Right atrium auricular region (tissue), 2 donors: ENCODE measurements around the gene LRIG1. TPM values are rescaled to one million over a fixed set of nuclear protein-coding genes. Genes with fewer than 3 reads are reported as not detected.
A peak's percentile ranks its signal among the peaks of the same experiment; 100 is the strongest.

ENCODE experiments used
- DNase-seq: peaks from one replicate; pipeline ENCODE4 v3.0.0-alpha.2; 2019; ENCODE audit warnings: low spot score
- H3K27ac ChIP-seq, 2 donors: fragments of 200-600 bp; sonication (generic); 1 replicate in 1 of 2; 2 replicates in 1 of 2; pipeline ENCODE4 v1.5.1; 2016 to 2019
- H3K27me3 ChIP-seq, 2 donors: fragments of 200-600 bp; sonication (generic); one replicate each; pipeline versions ENCODE4 v1.5.1 to v1.6.0; 2017 to 2019
- H3K36me3 ChIP-seq: fragments of 200-600 bp; sonication (generic); one replicate; pipeline ENCODE4 v1.5.1; 2016
- H3K4me1 ChIP-seq, 2 donors: fragments of 200-600 bp; sonication (generic); one replicate each; pipeline versions ENCODE4 v1.5.1 to v1.6.0; 2017 to 2019
- H3K4me3 ChIP-seq, 2 donors: fragments of 200-600 bp; sonication (generic); 1 replicate in 1 of 2; 2 replicates in 1 of 2; pipeline ENCODE4 v1.5.1; 2017 to 2019; ENCODE audit warnings: mild to moderate bottlenecking in 1 of 2, moderate library complexity in 1 of 2
- H3K9me3 ChIP-seq, 2 donors: fragments of 200-600 bp; sonication (generic); one replicate each; pipeline ENCODE4 v1.5.1; 2019
- total RNA-seq, 2 donors: library from RNA; depleted of rRNA; stranded (reverse); fragments of >200 nt; gene quantifications; one replicate each; pipeline ENCODE4 v1.1.0, GENCODE V29; 2016
- TF ChIP-seq, protein P1 (sequence below), 2 donors: fragments of 200-600 bp; sonication (generic); IDR thresholded peaks; one replicate each; pipeline ENCODE4 v1.5.1; 2019; ENCODE audit warnings: antibody characterized with exemption in 2 of 2

The LRIG1 gene
- total RNA-seq, 2 donors from 2014 or later = 147 to 179 TPM

DNA sequence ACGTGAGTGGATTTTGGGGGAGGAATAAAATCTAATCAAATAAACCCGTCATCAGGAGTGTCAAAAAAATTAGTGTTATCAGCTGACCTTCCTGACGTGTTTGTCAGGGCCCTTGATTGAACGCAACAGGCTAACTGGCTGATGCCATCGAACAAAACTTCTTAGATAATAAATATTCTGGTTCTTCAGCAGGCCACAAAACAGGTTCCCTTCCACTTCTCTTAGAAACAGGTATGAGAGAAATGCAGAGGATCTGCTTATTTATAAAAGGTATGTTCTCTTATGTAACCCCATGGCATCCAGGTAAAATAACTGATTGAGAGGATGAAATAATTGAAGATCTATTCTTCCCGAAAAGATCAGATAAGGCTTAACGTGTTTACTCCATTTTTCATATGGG lies 7.6 kb upstream of the LRIG1 start:
- Histone ChIP-seq H3K36me3 (no peaks in the 10 kb centered on the region), H3K4me1 (peaks cover 0 to 9% of the 10 kb centered on the region in 2 donors), H3K4me3 (no peak overlapping the region), H3K27ac (peak overlapping the region in 1 of 2 donors; percentile 53), H3K27me3 (no peaks in the 10 kb centered on the region), H3K9me3 (no peaks in the 10 kb centered on the region)
- DNase-seq = no peak
- TF ChIP-seq, protein P1, sequence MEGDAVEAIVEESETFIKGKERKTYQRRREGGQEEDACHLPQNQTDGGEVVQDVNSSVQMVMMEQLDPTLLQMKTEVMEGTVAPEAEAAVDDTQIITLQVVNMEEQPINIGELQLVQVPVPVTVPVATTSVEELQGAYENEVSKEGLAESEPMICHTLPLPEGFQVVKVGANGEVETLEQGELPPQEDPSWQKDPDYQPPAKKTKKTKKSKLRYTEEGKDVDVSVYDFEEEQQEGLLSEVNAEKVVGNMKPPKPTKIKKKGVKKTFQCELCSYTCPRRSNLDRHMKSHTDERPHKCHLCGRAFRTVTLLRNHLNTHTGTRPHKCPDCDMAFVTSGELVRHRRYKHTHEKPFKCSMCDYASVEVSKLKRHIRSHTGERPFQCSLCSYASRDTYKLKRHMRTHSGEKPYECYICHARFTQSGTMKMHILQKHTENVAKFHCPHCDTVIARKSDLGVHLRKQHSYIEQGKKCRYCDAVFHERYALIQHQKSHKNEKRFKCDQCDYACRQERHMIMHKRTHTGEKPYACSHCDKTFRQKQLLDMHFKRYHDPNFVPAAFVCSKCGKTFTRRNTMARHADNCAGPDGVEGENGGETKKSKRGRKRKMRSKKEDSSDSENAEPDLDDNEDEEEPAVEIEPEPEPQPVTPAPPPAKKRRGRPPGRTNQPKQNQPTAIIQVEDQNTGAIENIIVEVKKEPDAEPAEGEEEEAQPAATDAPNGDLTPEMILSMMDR (IDR thresholded peaks at IDR 0.05) = no peak

DNA sequence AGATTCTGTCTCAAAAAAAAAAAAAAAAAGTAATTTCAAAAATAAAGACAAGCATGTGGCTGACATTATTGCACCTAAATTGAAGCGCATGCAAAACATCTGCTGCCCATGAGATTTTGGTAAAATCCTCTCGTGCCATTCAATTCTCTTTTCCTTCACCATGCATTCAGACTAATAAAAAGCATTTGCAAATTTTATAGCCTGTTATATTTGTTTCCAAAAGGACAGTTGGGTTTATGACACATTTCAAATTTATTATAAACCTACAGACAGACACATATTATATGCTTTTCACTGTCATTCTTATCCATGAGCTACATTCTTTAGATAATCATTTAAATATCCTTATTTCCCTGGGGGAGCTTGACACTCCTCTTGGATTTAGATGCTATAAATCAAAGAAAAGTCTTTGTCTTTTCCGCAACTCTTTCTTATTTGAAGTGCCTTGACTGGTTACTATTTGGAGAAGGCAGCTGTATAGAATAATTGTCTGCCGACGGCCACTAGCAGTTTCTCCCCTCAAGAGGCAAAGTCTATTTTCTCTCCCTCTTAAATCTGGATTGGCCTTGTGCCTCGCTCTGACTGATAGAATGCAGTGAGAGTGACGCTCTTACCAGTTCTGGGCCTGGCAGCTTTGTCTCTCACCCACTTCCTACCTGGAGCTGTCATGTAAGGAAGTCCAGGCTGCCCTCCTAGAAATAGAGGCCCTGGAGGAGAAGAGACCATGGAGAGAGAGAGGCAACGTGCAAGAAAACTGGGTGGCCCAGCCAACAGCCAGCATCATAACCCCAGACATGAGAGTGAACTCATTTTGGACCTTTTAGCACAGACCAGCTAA lies 6.8 kb upstream of the LRIG1 start:
- no peaks in the 10 kb centered on the region for H3K36me3 ChIP-seq
- H3K4me3 ChIP-seq = no peak overlapping the region
- TF ChIP-seq, protein P1 (IDR thresholded peaks at IDR 0.05) = no peak
- no peaks in the 10 kb centered on the region for H3K9me3 ChIP-seq
- peak overlapping the region; percentile 18 to 53 for H3K27ac ChIP-seq
- no peak for DNase-seq
- H3K4me1 ChIP-seq = peaks cover 0 to 9% of the 10 kb centered on the region in 2 donors
- H3K27me3 ChIP-seq = no peaks in the 10 kb centered on the region

DNA sequence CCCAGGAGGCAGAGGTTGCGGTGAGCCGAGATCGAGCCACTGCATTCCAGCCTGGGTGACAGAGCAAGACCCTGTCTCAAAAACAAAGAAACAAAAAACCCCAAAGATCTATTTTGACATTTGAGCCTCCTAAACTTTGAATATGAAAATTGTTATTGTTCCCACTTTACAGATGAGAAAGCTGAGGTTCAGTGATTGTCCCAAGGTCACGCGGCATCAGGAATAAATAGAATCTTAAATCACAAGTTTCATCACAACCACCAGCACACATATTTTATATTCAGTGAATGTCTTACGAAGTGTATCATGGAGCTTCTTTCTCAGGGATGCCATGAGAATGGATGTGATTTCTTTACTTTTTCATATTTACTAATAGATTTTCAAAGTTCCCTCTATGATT lies 5.3 kb upstream of the LRIG1 start:
- H3K4me3 ChIP-seq = no peak overlapping the region
- no peaks in the 10 kb centered on the region for H3K36me3 ChIP-seq
- peak overlapping the region in 1 of 2 donors; percentile 52 for H3K27ac ChIP-seq
- no peak for DNase-seq
- TF ChIP-seq, protein P1 (IDR thresholded peaks at IDR 0.05) = no peak
- peaks cover 0 to 16% of the 10 kb centered on the region in 2 donors for H3K4me1 ChIP-seq
- no peaks in the 10 kb centered on the region for H3K27me3 ChIP-seq
- no peaks in the 10 kb centered on the region for H3K9me3 ChIP-seq

DNA sequence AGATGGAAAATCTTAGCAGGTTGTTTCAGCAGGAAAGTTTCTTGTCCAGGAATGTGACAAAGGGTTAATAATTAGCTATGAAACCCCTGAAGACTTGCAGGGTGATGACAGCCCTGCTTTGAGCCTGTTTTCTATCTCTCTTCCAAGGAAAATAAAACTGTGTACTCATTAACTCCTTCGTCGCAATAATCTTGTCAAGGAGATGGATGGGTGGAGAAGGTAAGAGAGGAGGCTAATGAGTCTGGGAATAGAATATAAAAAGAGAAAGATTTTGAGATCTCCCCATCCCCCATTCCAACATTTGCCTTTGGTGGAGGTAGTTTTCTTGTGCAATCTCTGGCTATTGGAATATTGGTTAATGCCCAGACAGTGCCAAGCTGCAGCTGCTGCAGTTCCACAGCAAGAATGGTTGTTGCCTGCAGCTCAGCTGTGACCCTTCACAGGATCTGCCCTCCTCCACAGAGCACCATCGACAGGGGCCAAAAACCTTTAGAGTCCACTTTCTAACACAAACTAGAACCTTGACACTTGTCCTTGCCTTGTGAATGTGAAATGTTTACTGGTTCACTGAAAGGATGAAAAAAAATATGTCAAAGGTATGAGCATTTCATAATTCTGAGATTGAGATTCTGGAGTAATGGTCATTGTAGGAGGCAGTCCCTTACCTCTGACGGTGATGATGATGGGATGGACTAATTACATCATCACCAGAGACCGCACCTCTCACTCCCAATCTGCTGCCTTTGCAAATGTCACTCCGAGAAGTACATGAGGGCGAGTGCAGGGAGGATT lies 4.2 kb upstream of the LRIG1 start:
- no peak for DNase-seq
- Histone ChIP-seq H3K36me3 (no peaks in the 10 kb centered on the region), H3K27ac (peak overlapping the region in 1 of 2 donors; percentile 52), H3K4me1 (peaks cover 0 to 16% of the 10 kb centered on the region in 2 donors), H3K27me3 (no peaks in the 10 kb centered on the region), H3K9me3 (no peaks in the 10 kb centered on the region), H3K4me3 (no peak overlapping the region)
- TF ChIP-seq, protein P1 (IDR thresholded peaks at IDR 0.05) = no peak

DNA sequence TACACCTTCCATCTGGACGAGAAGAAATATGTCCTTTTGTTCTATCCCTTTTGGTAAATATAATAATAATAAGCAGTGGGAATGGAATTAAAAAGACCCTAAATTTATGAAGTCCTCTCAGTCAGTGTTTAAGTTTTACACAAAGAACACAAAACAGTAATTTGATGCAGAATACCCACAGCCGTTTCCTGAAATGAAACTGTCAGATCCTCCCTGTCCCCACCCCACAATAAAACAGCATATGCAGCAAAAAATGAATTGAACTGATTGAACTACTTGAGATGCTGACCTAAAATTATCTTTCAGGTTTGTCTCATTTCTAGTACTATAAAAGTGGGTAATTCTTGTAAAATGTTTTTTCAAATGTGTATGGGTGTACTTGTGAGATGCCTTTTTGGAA lies 2.2 kb upstream of the LRIG1 start:
- no peak overlapping the region for H3K27ac ChIP-seq
- no peaks in the 10 kb centered on the region for H3K27me3 ChIP-seq
- no peak overlapping the region for H3K4me3 ChIP-seq
- peaks cover 0 to 21% of the 10 kb centered on the region in 2 donors for H3K4me1 ChIP-seq
- TF ChIP-seq, protein P1 (IDR thresholded peaks at IDR 0.05) = no peak
- H3K9me3 ChIP-seq = no peaks in the 10 kb centered on the region
- DNase-seq = no peak
- H3K36me3 ChIP-seq = no peaks in the 10 kb centered on the region
